ENCODE measurements around the gene CCDC88C.
A peak's percentile ranks its signal among the peaks of the same experiment; 100 is the strongest.

Gene CCDC88C

GRCh38 chr14:91372671-91373495 lies 44.7 kb downstream of the CCDC88C start:
- H2AFZ ChIP-seq (ENCODE audit: low read depth): no peak overlapping the region
- no peaks in the 10 kb centered on the region for H3K27me3 ChIP-seq (ENCODE audit: insufficient read depth, low read depth)
- H3K79me2 ChIP-seq (ENCODE audit: insufficient read depth, low read depth): peaks cover 53% of the 10 kb centered on the region
- no peak overlapping the region for H3K4me3 ChIP-seq (IDR thresholded peaks at IDR 0.05; ENCODE audit: insufficient read depth, low read depth, low read length)
- no peaks in the 10 kb centered on the region for H4K20me1 ChIP-seq (ENCODE audit: insufficient read depth)
- TF ChIP-seq CTCF (conservative IDR thresholded peaks at IDR 0.05; ENCODE audit: low read depth, low read length): no peak
- H3K36me3 ChIP-seq (ENCODE audit: insufficient read depth): no peaks in the 10 kb centered on the region
- peak overlapping the region; percentile 53 for H3K9ac ChIP-seq
- H3K4me2 ChIP-seq: peak overlapping the region; percentile 62
- peaks cover 90% of the 10 kb centered on the region for H3K4me1 ChIP-seq (ENCODE audit: low read depth, poor library complexity, severe bottlenecking)
- H3K27ac ChIP-seq: peak overlapping the region; percentile 80

GRCh38 chr14:91371990-91372375 lies 45.6 kb downstream of the CCDC88C start:
- no peak for TF ChIP-seq CTCF (conservative IDR thresholded peaks at IDR 0.05; ENCODE audit: low read depth, low read length)
- H3K4me3 ChIP-seq (IDR thresholded peaks at IDR 0.05; ENCODE audit: insufficient read depth, low read depth, low read length): no peak overlapping the region
- H3K4me1 ChIP-seq (ENCODE audit: low read depth, poor library complexity, severe bottlenecking): peaks cover 88% of the 10 kb centered on the region
- H3K27me3 ChIP-seq (ENCODE audit: insufficient read depth, low read depth): no peaks in the 10 kb centered on the region
- no peaks in the 10 kb centered on the region for H3K36me3 ChIP-seq (ENCODE audit: insufficient read depth)
- H3K27ac ChIP-seq: peak overlapping the region; percentile 80
- H3K4me2 ChIP-seq: peak overlapping the region; percentile 57; the same call in 1 of the 2 replicates
- H4K20me1 ChIP-seq (ENCODE audit: insufficient read depth): no peaks in the 10 kb centered on the region
- no peak overlapping the region for H2AFZ ChIP-seq (ENCODE audit: low read depth)
- peaks cover 57% of the 10 kb centered on the region for H3K79me2 ChIP-seq (ENCODE audit: insufficient read depth, low read depth)
- peak overlapping the region; percentile 30; the same call in 1 of the 2 replicates for H3K9ac ChIP-seq

GRCh38 chr14:91371011-91371989 lies 46.3 kb downstream of the CCDC88C start:
- H3K4me2 ChIP-seq: peak overlapping the region; percentile 57; the same call in 1 of the 2 replicates
- H4K20me1 ChIP-seq (ENCODE audit: insufficient read depth): no peaks in the 10 kb centered on the region
- no peaks in the 10 kb centered on the region for H3K27me3 ChIP-seq (ENCODE audit: insufficient read depth, low read depth)
- no peak overlapping the region for H3K4me3 ChIP-seq (IDR thresholded peaks at IDR 0.05; ENCODE audit: insufficient read depth, low read depth, low read length)
- peaks cover 58% of the 10 kb centered on the region for H3K79me2 ChIP-seq (ENCODE audit: insufficient read depth, low read depth)
- H3K36me3 ChIP-seq (ENCODE audit: insufficient read depth): no peaks in the 10 kb centered on the region
- no peak overlapping the region for H2AFZ ChIP-seq (ENCODE audit: low read depth)
- H3K4me1 ChIP-seq (ENCODE audit: low read depth, poor library complexity, severe bottlenecking): peaks cover 92% of the 10 kb centered on the region
- H3K9ac ChIP-seq: peak overlapping the region; percentile 30; the same call in 1 of the 2 replicates
- peak overlapping the region; percentile 80 for H3K27ac ChIP-seq
- no peak for TF ChIP-seq CTCF (conservative IDR thresholded peaks at IDR 0.05; ENCODE audit: low read depth, low read length)

- peaks cover 66% of the 10 kb centered on the region for H3K79me2 ChIP-seq (ENCODE audit: insufficient read depth, low read depth)
- H3K36me3 ChIP-seq (ENCODE audit: insufficient read depth): no peaks in the 10 kb centered on the region
- H3K9ac ChIP-seq: no peak overlapping the region
- TF ChIP-seq CTCF (conservative IDR thresholded peaks at IDR 0.05; ENCODE audit: low read depth, low read length): no peak
- H3K4me2 ChIP-seq: peak overlapping the region; percentile 33; the same call in 1 of the 2 replicates
- no peaks in the 10 kb centered on the region for H3K27me3 ChIP-seq (ENCODE audit: insufficient read depth, low read depth)
- peaks cover 96% of the 10 kb centered on the region for H3K4me1 ChIP-seq (ENCODE audit: low read depth, poor library complexity, severe bottlenecking)
- H3K4me3 ChIP-seq (IDR thresholded peaks at IDR 0.05; ENCODE audit: insufficient read depth, low read depth, low read length): no peak overlapping the region
- peak overlapping the region; percentile 99; the same call in 1 of the 2 replicates for H3K27ac ChIP-seq
- H4K20me1 ChIP-seq (ENCODE audit: insufficient read depth): no peaks in the 10 kb centered on the region
- no peak overlapping the region for H2AFZ ChIP-seq (ENCODE audit: low read depth)
Measured at GRCh38 chr14:91369628-91370445, 47.8 kb downstream of the CCDC88C start.

All from KMS-11 (cell line).